HL-60 (cell line): Measurements from ENCODE around the gene GOLPH3.
"Not testable (repeated sequence)": the region's sequence is repeated elsewhere in the genome, so short reads cannot be mapped to it uniquely, and the experiment has no call there.

Source experiments
- CTCF ChIP-seq: IDR thresholded peaks from one replicate; pipeline ENCODE4 v1.5.1; 2011; ENCODE audit warnings: low read length, control low read depth, inconsistent platforms; ENCODE audit not compliant: insufficient read depth
- GABPA ChIP-seq: IDR thresholded peaks from 2 replicates; pipeline ENCODE4 v1.6.1; 2012; ENCODE audit warnings: low read depth
- POLR2AphosphoS5 ChIP-seq: IDR thresholded peaks from 2 replicates; pipeline ENCODE4 v1.6.1; 2012; ENCODE audit warnings: low read depth
- REST ChIP-seq: IDR thresholded peaks from 2 replicates; pipeline ENCODE4 v1.6.1; 2012; ENCODE audit warnings: low read depth; ENCODE audit not compliant: insufficient replicate concordance
- SPI1 ChIP-seq: IDR thresholded peaks from 2 replicates; pipeline ENCODE4 v1.6.1; 2012; ENCODE audit warnings: low read depth, mild to moderate bottlenecking, borderline replicate concordance

GRCh38 chr5:32208837-32209236, 34.7 kb upstream of the GOLPH3 start:
- TF ChIP-seq REST, CTCF, POLR2AphosphoS5, GABPA, SPI1: not testable (repeated sequence)
